Measurements from ENCODE around the gene LEMD2.

Gene LEMD2

GRCh38 chr6:33758815-33759216 lies 30.1 kb downstream of the LEMD2 start:
- no peaks in the 10 kb centered on the region for H3K36me3 ChIP-seq (ENCODE audit: control insufficient read depth, insufficient read depth, low read length)
- no peak overlapping the region for H3K4me3 ChIP-seq (replicated peaks; ENCODE audit: low read depth, low read length)
- peaks cover 2% of the 10 kb centered on the region for H3K27me3 ChIP-seq (replicated peaks; ENCODE audit: control insufficient read depth, insufficient read depth, low read length)
- no peak for TF ChIP-seq CTCF (IDR thresholded peaks at IDR 0.05; ENCODE audit: insufficient read depth, low read length, poor library complexity, severe bottlenecking)
- DNase-seq (ENCODE audit: extremely low read depth, insufficient read length), result no peak

DNA sequence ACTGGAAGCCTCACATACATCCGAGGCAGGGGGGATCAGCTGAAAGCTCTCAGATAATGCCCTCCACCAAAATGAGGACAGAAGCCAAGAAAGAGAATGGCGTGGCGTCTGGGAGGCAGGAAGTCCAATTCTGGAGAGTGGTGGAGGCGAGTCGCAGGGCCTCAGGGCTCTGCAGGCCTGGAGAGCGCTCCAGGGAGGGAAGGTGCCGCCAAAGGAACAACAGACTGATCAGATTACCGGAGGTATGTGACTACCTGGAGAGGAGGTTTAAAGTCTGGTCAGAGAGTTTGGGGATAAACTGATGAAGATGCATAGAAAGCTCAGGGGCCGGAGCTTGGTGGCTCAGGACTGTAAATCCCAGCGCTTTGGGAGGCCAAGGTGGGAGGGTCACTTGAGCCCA lies 31.0 kb downstream of the LEMD2 start:
- Histone ChIP-seq H3K27me3 (replicated peaks; ENCODE audit: control insufficient read depth, insufficient read depth, low read length) (peaks cover 2% of the 10 kb centered on the region), H3K4me3 (replicated peaks; ENCODE audit: low read depth, low read length) (no peak overlapping the region), H3K36me3 (ENCODE audit: control insufficient read depth, insufficient read depth, low read length) (no peaks in the 10 kb centered on the region)
- TF ChIP-seq CTCF (IDR thresholded peaks at IDR 0.05; ENCODE audit: insufficient read depth, low read length, poor library complexity, severe bottlenecking), result no peak
- DNase-seq (ENCODE audit: extremely low read depth, insufficient read length), result no peak

DNA sequence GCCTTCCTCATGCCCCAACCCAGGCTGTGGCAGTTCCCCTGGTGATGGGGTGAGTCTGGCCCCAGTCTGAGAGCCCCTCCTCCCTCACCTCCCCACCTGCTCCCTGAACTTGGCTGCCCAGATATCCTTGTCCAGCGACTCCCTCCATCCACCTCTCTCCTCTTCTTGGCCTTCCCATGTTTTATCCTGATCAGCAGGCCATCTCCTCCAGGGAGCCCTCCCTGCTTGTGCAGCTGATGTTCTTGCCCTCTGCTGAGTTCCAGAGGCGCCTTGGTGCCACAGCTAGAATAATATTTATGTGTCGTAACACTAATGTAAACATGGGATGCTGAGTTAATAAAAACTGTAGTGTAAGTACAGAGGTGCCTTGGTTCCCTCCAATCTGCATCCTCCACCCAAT lies 31.8 kb downstream of the LEMD2 start:
- no peak overlapping the region for H3K4me3 ChIP-seq (replicated peaks; ENCODE audit: low read depth, low read length)
- no peaks in the 10 kb centered on the region for H3K36me3 ChIP-seq (ENCODE audit: control insufficient read depth, insufficient read depth, low read length)
- no peak for TF ChIP-seq CTCF (IDR thresholded peaks at IDR 0.05; ENCODE audit: insufficient read depth, low read length, poor library complexity, severe bottlenecking)
- no peak for DNase-seq (ENCODE audit: extremely low read depth, insufficient read length)
- H3K27me3 ChIP-seq (replicated peaks; ENCODE audit: control insufficient read depth, insufficient read depth, low read length), result peaks cover 2% of the 10 kb centered on the region

DNA sequence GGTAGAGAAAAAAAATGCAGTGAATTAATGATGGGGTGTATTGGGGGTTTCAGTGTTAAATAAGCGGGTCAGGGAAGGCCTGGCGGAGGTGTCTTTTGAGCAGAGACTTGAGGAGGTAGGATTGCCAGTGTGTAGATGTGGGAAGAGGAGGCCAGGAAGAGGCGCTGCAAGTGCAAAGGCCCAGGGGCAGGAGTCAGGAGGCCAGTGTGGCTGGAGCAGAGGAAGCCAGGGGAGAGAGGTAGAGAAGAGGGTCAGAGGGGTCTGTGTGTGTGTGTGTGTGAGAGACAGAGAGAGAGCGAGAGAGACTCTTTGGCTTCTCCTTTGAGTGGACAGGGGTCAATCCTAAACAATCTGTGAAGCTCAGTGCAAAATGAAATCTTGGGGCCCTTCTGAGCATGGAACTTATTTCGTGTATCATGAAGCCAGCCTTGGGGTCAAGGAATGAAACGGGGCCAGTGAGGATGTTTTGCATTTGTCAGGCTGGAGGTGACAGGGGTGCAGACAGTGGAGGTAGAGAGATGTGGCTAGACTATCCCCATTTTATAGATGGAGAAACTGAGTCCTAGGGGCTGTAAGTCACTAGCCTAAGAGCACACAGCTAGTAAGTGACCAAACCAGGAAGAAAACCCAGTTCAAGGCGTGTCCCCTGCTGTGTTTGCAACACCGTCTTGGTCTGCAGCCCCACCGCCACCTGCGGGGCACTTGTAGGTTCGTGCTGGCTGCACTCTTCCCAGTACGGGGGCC lies 32.5 kb downstream of the LEMD2 start:
- no peak overlapping the region for H3K4me3 ChIP-seq (replicated peaks; ENCODE audit: low read depth, low read length)
- peaks cover 2% of the 10 kb centered on the region for H3K27me3 ChIP-seq (replicated peaks; ENCODE audit: control insufficient read depth, insufficient read depth, low read length)
- H3K36me3 ChIP-seq (ENCODE audit: control insufficient read depth, insufficient read depth, low read length), result no peaks in the 10 kb centered on the region
- TF ChIP-seq CTCF (IDR thresholded peaks at IDR 0.05; ENCODE audit: insufficient read depth, low read length, poor library complexity, severe bottlenecking), result no peak
- DNase-seq (ENCODE audit: extremely low read depth, insufficient read length), result no peak

DNA sequence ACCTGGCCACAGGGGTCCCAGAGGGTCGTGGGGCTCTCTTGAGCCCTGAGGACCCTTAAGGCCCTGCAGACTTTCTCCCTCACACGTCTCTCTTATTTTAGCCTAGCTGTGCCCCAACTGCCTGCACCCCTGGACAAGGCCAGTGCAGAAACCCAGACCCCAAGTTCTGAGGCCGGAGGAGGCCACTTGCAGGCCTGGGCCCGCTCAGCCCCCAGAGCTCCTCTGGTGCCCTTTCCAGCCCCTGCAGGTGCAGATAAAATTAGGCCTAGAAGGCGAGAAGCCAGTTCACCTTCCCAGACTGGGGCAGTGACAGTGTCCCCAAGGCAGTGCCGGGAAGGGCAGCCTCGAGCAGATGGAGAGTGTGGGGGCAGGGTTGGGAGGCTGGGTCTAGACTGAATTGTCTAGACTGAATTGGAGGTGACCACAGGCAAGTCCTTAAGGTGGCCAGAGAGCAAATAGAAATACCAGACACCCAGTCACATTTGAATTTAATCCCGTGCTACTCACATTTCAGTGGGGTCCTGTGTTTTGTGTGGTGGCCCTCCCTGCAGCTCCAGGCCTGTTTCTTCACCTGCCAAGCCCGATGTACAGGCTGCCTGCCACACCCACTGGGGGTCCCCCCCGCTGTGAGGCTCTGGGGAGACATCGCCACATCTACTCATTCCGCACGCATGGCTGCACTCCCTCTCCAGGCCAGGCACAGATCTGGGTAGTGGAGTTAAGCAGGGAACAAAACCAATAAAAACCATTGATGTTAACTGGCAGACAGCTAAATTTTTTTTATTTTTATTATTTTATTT lies 33.7 kb downstream of the LEMD2 start:
- H3K36me3 ChIP-seq (ENCODE audit: control insufficient read depth, insufficient read depth, low read length), result no peaks in the 10 kb centered on the region
- no peak for TF ChIP-seq CTCF (IDR thresholded peaks at IDR 0.05; ENCODE audit: insufficient read depth, low read length, poor library complexity, severe bottlenecking)
- peaks cover 2% of the 10 kb centered on the region for H3K27me3 ChIP-seq (replicated peaks; ENCODE audit: control insufficient read depth, insufficient read depth, low read length)
- DNase-seq (ENCODE audit: extremely low read depth, insufficient read length), result no peak
- H3K4me3 ChIP-seq (replicated peaks; ENCODE audit: low read depth, low read length), result no peak overlapping the region

Measured in GM06990 (cell line).